Mucosa of stomach (tissue), 1 donor: ENCODE data around the gene SLC38A5.

Source experiments
- H3K27me3 ChIP-seq: one replicate; pipeline ENCODE4 v1.7.0; 2013; ENCODE audit warnings: mild to moderate bottlenecking, low read length; ENCODE audit not compliant: control insufficient read depth, insufficient read depth
- H3K36me3 ChIP-seq: one replicate; pipeline ENCODE4 v1.7.0; 2013; ENCODE audit warnings: low read length; ENCODE audit not compliant: control insufficient read depth, insufficient read depth
- H3K4me1 ChIP-seq: one replicate; pipeline ENCODE4 v1.7.0; 2013; ENCODE audit warnings: mild to moderate bottlenecking, low read length; ENCODE audit not compliant: control insufficient read depth, insufficient read depth
- H3K4me3 ChIP-seq: one replicate; pipeline ENCODE4 v1.7.0; 2013; ENCODE audit warnings: low read length
- H3K9ac ChIP-seq: one replicate; pipeline ENCODE4 v1.7.0; 2013; ENCODE audit warnings: mild to moderate bottlenecking, low read length, moderate library complexity
- H3K9me3 ChIP-seq: one replicate; pipeline ENCODE4 v1.7.0; 2013; ENCODE audit warnings: mild to moderate bottlenecking, low read length, moderate library complexity; ENCODE audit not compliant: control insufficient read depth
- donor health status: Pancreatic carcinoma.

Gene SLC38A5

GRCh38 chrX:48489296-48489695 is 19.2 kb upstream of the SLC38A5 start:
- no peaks in the 10 kb centered on the region for H3K9me3 ChIP-seq
- H3K36me3 ChIP-seq = no peaks in the 10 kb centered on the region
- H3K27me3 ChIP-seq = no peaks in the 10 kb centered on the region
- no peak overlapping the region for H3K9ac ChIP-seq
- H3K4me3 ChIP-seq = no peak overlapping the region
- peaks cover 11% of the 10 kb centered on the region for H3K4me1 ChIP-seq

GRCh38 chrX:48488034-48488433 is 18.0 kb upstream of the SLC38A5 start:
- Histone ChIP-seq H3K4me1 (peaks cover 11% of the 10 kb centered on the region), H3K27me3 (no peaks in the 10 kb centered on the region), H3K9ac (no peak overlapping the region), H3K4me3 (no peak overlapping the region), H3K9me3 (no peaks in the 10 kb centered on the region), H3K36me3 (no peaks in the 10 kb centered on the region)

GRCh38 chrX:48487362-48487798 is 17.3 kb upstream of the SLC38A5 start:
- no peaks in the 10 kb centered on the region for H3K9me3 ChIP-seq
- no peaks in the 10 kb centered on the region for H3K27me3 ChIP-seq
- no peak overlapping the region for H3K9ac ChIP-seq
- H3K4me3 ChIP-seq = no peak overlapping the region
- no peaks in the 10 kb centered on the region for H3K36me3 ChIP-seq
- peaks cover 11% of the 10 kb centered on the region for H3K4me1 ChIP-seq

GRCh38 chrX:48482526-48482925 is 12.5 kb upstream of the SLC38A5 start:
- no peaks in the 10 kb centered on the region for H3K9me3 ChIP-seq
- no peaks in the 10 kb centered on the region for H3K27me3 ChIP-seq
- no peaks in the 10 kb centered on the region for H3K36me3 ChIP-seq
- H3K9ac ChIP-seq = no peak overlapping the region
- peaks cover 5% of the 10 kb centered on the region for H3K4me1 ChIP-seq
- no peak overlapping the region for H3K4me3 ChIP-seq

GRCh38 chrX:48480583-48480982 is 10.5 kb upstream of the SLC38A5 start:
- no peaks in the 10 kb centered on the region for H3K36me3 ChIP-seq

GRCh38 chrX:48480142-48480541 is 10.1 kb upstream of the SLC38A5 start:
- Histone ChIP-seq H3K27me3 (no peaks in the 10 kb centered on the region), H3K9ac (no peak overlapping the region), H3K4me3 (no peak overlapping the region), H3K36me3 (no peaks in the 10 kb centered on the region), H3K9me3 (no peaks in the 10 kb centered on the region), H3K4me1 (no peaks in the 10 kb centered on the region)

More at GRCh38 chrX:48480583-48480982, 10.5 kb upstream of the SLC38A5 start:
- no peaks in the 10 kb centered on the region for H3K27me3 ChIP-seq
- H3K9ac ChIP-seq = no peak overlapping the region
- no peaks in the 10 kb centered on the region for H3K4me1 ChIP-seq
- no peak overlapping the region for H3K4me3 ChIP-seq
- no peaks in the 10 kb centered on the region for H3K9me3 ChIP-seq

- Histone ChIP-seq H3K36me3 (no peaks in the 10 kb centered on the region), H3K4me3 (no peak overlapping the region), H3K9me3 (no peaks in the 10 kb centered on the region), H3K27me3 (no peaks in the 10 kb centered on the region), H3K4me1 (no peaks in the 10 kb centered on the region), H3K9ac (no peak overlapping the region)
Observed at GRCh38 chrX:48478806-48479205, 8.7 kb upstream of the SLC38A5 start.

- Histone ChIP-seq H3K27me3 (no peaks in the 10 kb centered on the region), H3K36me3 (no peaks in the 10 kb centered on the region), H3K9ac (no peak overlapping the region), H3K4me3 (no peak overlapping the region), H3K4me1 (no peaks in the 10 kb centered on the region), H3K9me3 (no peaks in the 10 kb centered on the region)
Observed at GRCh38 chrX:48477960-48478755, 8.1 kb upstream of the SLC38A5 start.

- Histone ChIP-seq H3K27me3 (no peaks in the 10 kb centered on the region), H3K36me3 (no peaks in the 10 kb centered on the region), H3K9ac (peak overlapping the region; percentile 83), H3K9me3 (no peaks in the 10 kb centered on the region), H3K4me1 (no peaks in the 10 kb centered on the region), H3K4me3 (peak overlapping the region; percentile 60)
Observed at GRCh38 chrX:48476919-48477318, 6.9 kb upstream of the SLC38A5 start.

- no peaks in the 10 kb centered on the region for H3K27me3 ChIP-seq
- H3K4me1 ChIP-seq = no peaks in the 10 kb centered on the region
- H3K9me3 ChIP-seq = no peaks in the 10 kb centered on the region
- no peaks in the 10 kb centered on the region for H3K36me3 ChIP-seq
- peak within 1 kb of the TSS; percentile 83 for H3K9ac ChIP-seq
- H3K4me3 ChIP-seq = peak within 1 kb of the TSS; percentile 60
Observed at GRCh38 chrX:48475774-48476577, 5.9 kb upstream of the SLC38A5 start, which contains the start of gene FTSJ1. Gene FTSJ1, plus strand, starts transcription at chrX:48476199. Its CDS starts 1,849 bp downstream, at chrX:48478048.

GRCh38 chrX:48475296-48475695 is 5.2 kb upstream of the SLC38A5 start:
- H3K4me3 ChIP-seq = peak overlapping the region; percentile 60
- no peak overlapping the region for H3K9ac ChIP-seq

GRCh38 chrX:48474581-48474980 is 4.5 kb upstream of the SLC38A5 start:
- H3K4me3 ChIP-seq = no peak overlapping the region
- no peak overlapping the region for H3K9ac ChIP-seq
- peaks cover 7% of the 10 kb centered on the region for H3K4me1 ChIP-seq
- no peaks in the 10 kb centered on the region for H3K9me3 ChIP-seq
- H3K36me3 ChIP-seq = no peaks in the 10 kb centered on the region
- H3K27me3 ChIP-seq = no peaks in the 10 kb centered on the region

More at GRCh38 chrX:48475296-48475695, 5.2 kb upstream of the SLC38A5 start:
- no peaks in the 10 kb centered on the region for H3K36me3 ChIP-seq
- peaks cover under 1% of the 10 kb centered on the region for H3K4me1 ChIP-seq
- no peaks in the 10 kb centered on the region for H3K9me3 ChIP-seq
- H3K27me3 ChIP-seq = no peaks in the 10 kb centered on the region
